ENCODE results near the gene SLC22A14. TPM values are rescaled to one million over a fixed set of nuclear protein-coding genes. Genes with fewer than 3 reads are reported as not detected.
"Not testable (repeated sequence)": the region's sequence is repeated elsewhere in the genome, so short reads cannot be mapped to it uniquely, and the experiment has no call there.

Gene SLC22A14
- total and polyA plus RNA-seq, 2 donors (not counting 3 experiments of a cell fraction or from before 2014, with no cell fraction given), result not detected

GRCh38 chr3:38238416-38239008 is 43.6 kb upstream of the SLC22A14 start:
- DNase-seq (ENCODE audit: low read depth, low spot score), result no peak
- dilution Hi-C loops (cut with MboI; ENCODE audit: extremely low pct_ligation_motif_present, low sequenced_read_pairs) (no loop called here), intact Hi-C loops (cut with micrococcal nuclease) (no loop called here)
- H4K20me1 ChIP-seq (replicated peaks; ENCODE audit: control insufficient read depth, extremely low read depth, insufficient read depth, low read length), result no peaks in the 10 kb centered on the region
- H3K9ac ChIP-seq (replicated peaks; ENCODE audit: extremely low read depth, insufficient read depth, low read length), result no peak overlapping the region
- no peaks in the 10 kb centered on the region for H3K9me1 ChIP-seq (replicated peaks; ENCODE audit: control insufficient read depth, extremely low read depth, insufficient read depth, low read length)
- no peak overlapping the region for H3K27ac ChIP-seq (ENCODE audit: insufficient read depth, low read depth, low read length)
- H3K9me3 ChIP-seq (replicated peaks; ENCODE audit: control insufficient read depth, insufficient read depth, low read length), result no peaks in the 10 kb centered on the region
- H3K27me3 ChIP-seq (ENCODE audit: control insufficient read depth in 2 of 2, insufficient read depth in 2 of 2, low read length in 2 of 2), result no peaks in the 10 kb centered on the region
- TF ChIP-seq MAX (IDR thresholded peaks at IDR 0.05; ENCODE audit: insufficient read depth, insufficient read length), result no peak
- TF ChIP-seq EZH2 (IDR thresholded peaks at IDR 0.05; ENCODE audit: borderline replicate concordance, low read depth, low read length, severe bottlenecking), result no peak
- TF ChIP-seq GATA2 (IDR thresholded peaks at IDR 0.05; ENCODE audit: insufficient read depth, insufficient read length, low read depth, low read length), result no peak
- no peak for TF ChIP-seq CTCF (IDR thresholded peaks at IDR 0.05; ENCODE audit: extremely low read depth in 1 of 2, insufficient read depth in 1 of 2, low read depth in 1 of 2, low read length in 2 of 2)
- no peak for TF ChIP-seq FOS (IDR thresholded peaks at IDR 0.05; ENCODE audit: borderline replicate concordance, insufficient read depth, low read length)
- TF ChIP-seq MYC (IDR thresholded peaks at IDR 0.05; ENCODE audit: low read depth, low read length), result no peak
- TF ChIP-seq JUN (IDR thresholded peaks at IDR 0.05; ENCODE audit: borderline replicate concordance, insufficient read depth, insufficient read length, low read depth), result no peak
- no peak for TF ChIP-seq POLR2AphosphoS5 (IDR thresholded peaks at IDR 0.05; ENCODE audit: insufficient read depth, low read depth, low read length)
- TF ChIP-seq POLR2A (IDR thresholded peaks at IDR 0.05; ENCODE audit: low read depth, low read length), result no peak
- H3K4me3 ChIP-seq (replicated peaks in 1 of 3; ENCODE audit: insufficient read depth in 1 of 3, low read depth in 1 of 3, low read length in 3 of 3), result no peak overlapping the region
- H3K36me3 ChIP-seq (ENCODE audit: control insufficient read depth in 2 of 2, extremely low read depth in 1 of 2, insufficient read depth in 2 of 2, low read length in 2 of 2), result peaks cover 0 to 7% of the 10 kb centered on the region in 2 experiments
- BruUV-seq (replicated peaks), result no TSS peak
- H3K79me2 ChIP-seq (ENCODE audit: control insufficient read depth, insufficient read depth, low read length), result no peaks in the 10 kb centered on the region
- FAIRE-seq, result no peak
- POLR2A ChIA-PET, result no interaction called here
- no peak overlapping the region for H3K4me2 ChIP-seq (ENCODE audit: insufficient read depth, low read length)
- CTCF ChIA-PET, result interaction anchor here (0.6 to 2.1 kb wide), 2 partner anchors 9 to 209 kb away, joined by 3 to 11 read pairs; partner anchors contain the start of gene PLCD1
- peaks cover 4% of the 10 kb centered on the region for H3K4me1 ChIP-seq (ENCODE audit: control insufficient read depth, extremely low read depth, insufficient read depth, low read length)
- H2AFZ ChIP-seq (ENCODE audit: low read depth, low read length), result no peak overlapping the region

- H3K36me3 ChIP-seq (ENCODE audit: control insufficient read depth in 2 of 2, extremely low read depth in 1 of 2, insufficient read depth in 2 of 2, low read length in 2 of 2); H3K4me1 ChIP-seq (ENCODE audit: control insufficient read depth, extremely low read depth, insufficient read depth, low read length); H3K27me3 ChIP-seq (ENCODE audit: control insufficient read depth in 2 of 2, insufficient read depth in 2 of 2, low read length in 2 of 2); H3K9me3 ChIP-seq (replicated peaks; ENCODE audit: control insufficient read depth, insufficient read depth, low read length); POLR2A ChIA-PET; H3K27ac ChIP-seq (ENCODE audit: insufficient read depth, low read depth, low read length); H2AFZ ChIP-seq (ENCODE audit: low read depth, low read length); H3K9me1 ChIP-seq (replicated peaks; ENCODE audit: control insufficient read depth, extremely low read depth, insufficient read depth, low read length); H3K4me3 ChIP-seq (replicated peaks in 1 of 3; ENCODE audit: insufficient read depth in 1 of 3, low read depth in 1 of 3, low read length in 3 of 3); H4K20me1 ChIP-seq (replicated peaks; ENCODE audit: control insufficient read depth, extremely low read depth, insufficient read depth, low read length); BruUV-seq (replicated peaks); H3K79me2 ChIP-seq (ENCODE audit: control insufficient read depth, insufficient read depth, low read length); intact Hi-C loops (cut with micrococcal nuclease); H3K4me2 ChIP-seq (ENCODE audit: insufficient read depth, low read length); CTCF ChIA-PET; DNase-seq (ENCODE audit: low read depth, low spot score); H3K9ac ChIP-seq (replicated peaks; ENCODE audit: extremely low read depth, insufficient read depth, low read length); FAIRE-seq; dilution Hi-C loops (cut with MboI; ENCODE audit: extremely low pct_ligation_motif_present, low sequenced_read_pairs): not testable (repeated sequence)
These were observed 39.3 kb upstream of the SLC22A14 start for GRCh38 chr3:38242812-38243211.

Data from endothelial cell of umbilical vein (primary cell).